Coronary artery (tissue), 2 donors: Measurements from ENCODE around the gene MAP6D1.

Experiments
- DNase-seq: peaks from one replicate; pipeline ENCODE4 v3.0.0-alpha.2; 2017; ENCODE audit warnings: low spot score
- H3K27ac ChIP-seq, 2 donors: fragments of 200-600 bp; sonication (generic); one replicate each; pipeline ENCODE4 v1.5.1; 2016 to 2019
- H3K4me3 ChIP-seq: fragments of 200-600 bp; sonication (generic); 2 replicates; pipeline ENCODE4 v1.5.1; 2016; ENCODE audit warnings: mild to moderate bottlenecking, moderate library complexity
- CTCF ChIP-seq: fragments of 200-600 bp; sonication (generic); IDR thresholded peaks from one replicate; pipeline ENCODE4 v1.5.1; 2019; ENCODE audit warnings: antibody characterized with exemption

The MAP6D1 gene

GRCh38 chr3:183817639-183818038 is 7.7 kb downstream of the MAP6D1 start:
- Histone ChIP-seq H3K27ac (no peak overlapping the region), H3K4me3 (no peak overlapping the region)
- TF ChIP-seq CTCF: no peak
- DNase-seq: no peak

- no peak overlapping the region for H3K27ac ChIP-seq
- H3K4me3 ChIP-seq: no peak overlapping the region
- no peak for TF ChIP-seq CTCF
- no peak for DNase-seq
These were observed 8.5 kb downstream of the MAP6D1 start for GRCh38 chr3:183816681-183817510.

- TF ChIP-seq CTCF: no peak
- no peak overlapping the region for H3K27ac ChIP-seq
- no peak for DNase-seq
- H3K4me3 ChIP-seq: no peak overlapping the region
These were observed 9.4 kb downstream of the MAP6D1 start for GRCh38 chr3:183815951-183816475.

- H3K4me3 ChIP-seq: no peak overlapping the region
- no peak overlapping the region for H3K27ac ChIP-seq
- TF ChIP-seq CTCF: no peak
- DNase-seq: no peak
These were observed 9.8 kb downstream of the MAP6D1 start for GRCh38 chr3:183815563-183815940.

GRCh38 chr3:183814240-183814639 is 11.1 kb downstream of the MAP6D1 start:
- Histone ChIP-seq H3K4me3 (no peak overlapping the region), H3K27ac (no peak overlapping the region)
- TF ChIP-seq CTCF: no peak
- DNase-seq: no peak

- no peak overlapping the region for H3K4me3 ChIP-seq
- DNase-seq: no peak
- no peak overlapping the region for H3K27ac ChIP-seq
- no peak for TF ChIP-seq CTCF
These were observed 12.5 kb downstream of the MAP6D1 start for GRCh38 chr3:183812761-183813445.
